ENCODE data around the gene RAB23.
A peak's percentile ranks its signal among the peaks of the same experiment; 100 is the strongest.

Gene RAB23

DNA sequence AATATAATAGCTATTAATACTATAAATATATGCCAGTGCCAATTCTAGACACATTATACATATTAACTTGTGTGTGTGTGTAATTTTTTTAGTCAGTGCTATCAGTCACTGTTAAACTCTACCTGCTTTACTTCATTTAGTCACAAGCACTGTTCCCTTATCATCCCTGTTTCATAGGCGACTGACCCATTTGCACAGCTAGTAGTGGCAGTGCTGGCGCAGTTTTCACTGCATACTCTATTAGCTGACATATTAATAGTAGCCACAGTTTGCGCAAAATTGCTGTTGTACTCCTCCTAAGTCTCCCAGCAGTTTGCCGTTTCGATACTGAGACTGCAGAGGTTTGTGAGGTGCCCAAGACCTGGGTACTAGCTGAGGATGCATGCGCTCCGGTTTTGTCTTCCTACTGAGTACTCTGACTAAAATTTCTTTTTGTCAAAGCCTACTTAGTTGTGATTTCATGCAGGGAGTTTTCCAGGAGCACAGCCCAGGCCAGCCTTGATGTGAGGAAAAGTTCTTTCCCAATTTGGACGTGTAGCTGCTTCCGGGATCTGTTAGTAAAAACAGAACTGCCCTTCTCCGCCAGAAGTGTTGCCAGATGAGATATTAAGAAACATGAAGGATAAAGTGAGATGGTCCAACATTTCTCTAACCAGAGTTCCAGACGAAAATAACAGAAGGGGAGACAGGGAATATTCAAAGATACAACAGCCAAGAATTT lies 44.4 kb downstream of the RAB23 start:
- DNase-seq: no peak

DNA sequence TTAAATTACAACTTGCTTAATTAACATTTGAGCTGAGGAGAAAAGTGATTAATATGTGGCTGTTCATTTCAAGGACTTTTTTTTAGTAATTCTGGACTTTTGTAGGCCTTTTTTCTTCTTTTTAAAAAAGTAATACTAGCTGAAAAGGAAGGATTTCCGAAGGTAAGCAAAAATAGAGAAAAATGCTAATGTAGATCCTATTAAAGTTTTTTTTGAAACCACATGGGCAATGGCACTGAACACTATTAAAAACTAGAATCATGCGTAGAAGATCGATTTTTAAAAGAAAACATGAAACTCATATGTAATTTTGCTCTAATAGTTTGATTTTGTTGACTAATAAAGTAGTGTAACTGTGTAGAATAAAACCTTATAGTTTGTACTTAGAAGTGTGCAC lies 47.6 kb downstream of the RAB23 start:
- no peak for DNase-seq

DNA sequence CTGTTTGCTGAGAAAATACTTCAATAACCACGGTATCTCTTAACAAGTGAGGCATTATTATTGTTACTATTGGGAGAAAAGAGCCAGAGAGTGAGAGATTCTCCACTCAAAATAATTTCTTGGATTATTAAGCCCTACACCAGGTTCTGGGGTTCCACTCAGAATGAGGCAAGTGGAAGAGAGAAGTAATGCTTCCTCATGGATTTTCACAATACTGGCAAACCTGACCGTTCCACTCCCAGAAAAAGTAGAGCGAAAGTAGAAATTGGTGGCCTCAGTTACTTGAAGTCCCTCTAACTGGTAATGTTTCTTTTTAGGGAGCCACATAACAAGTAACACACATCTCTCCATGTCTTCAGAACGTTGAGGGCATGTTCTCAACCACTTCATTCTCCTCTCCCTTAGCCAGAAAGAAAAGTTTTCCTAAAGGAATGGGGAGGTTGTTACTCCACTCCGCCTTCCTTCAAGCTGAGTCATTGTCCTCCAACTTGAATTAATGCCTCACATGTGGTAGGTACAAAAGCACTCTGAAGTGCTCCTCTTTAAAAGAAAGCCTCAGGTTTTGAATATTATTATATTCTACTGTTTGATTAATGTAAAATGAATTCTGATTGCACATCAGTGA lies 48.1 kb downstream of the RAB23 start:
- DNase-seq: peak; percentile 53

DNA sequence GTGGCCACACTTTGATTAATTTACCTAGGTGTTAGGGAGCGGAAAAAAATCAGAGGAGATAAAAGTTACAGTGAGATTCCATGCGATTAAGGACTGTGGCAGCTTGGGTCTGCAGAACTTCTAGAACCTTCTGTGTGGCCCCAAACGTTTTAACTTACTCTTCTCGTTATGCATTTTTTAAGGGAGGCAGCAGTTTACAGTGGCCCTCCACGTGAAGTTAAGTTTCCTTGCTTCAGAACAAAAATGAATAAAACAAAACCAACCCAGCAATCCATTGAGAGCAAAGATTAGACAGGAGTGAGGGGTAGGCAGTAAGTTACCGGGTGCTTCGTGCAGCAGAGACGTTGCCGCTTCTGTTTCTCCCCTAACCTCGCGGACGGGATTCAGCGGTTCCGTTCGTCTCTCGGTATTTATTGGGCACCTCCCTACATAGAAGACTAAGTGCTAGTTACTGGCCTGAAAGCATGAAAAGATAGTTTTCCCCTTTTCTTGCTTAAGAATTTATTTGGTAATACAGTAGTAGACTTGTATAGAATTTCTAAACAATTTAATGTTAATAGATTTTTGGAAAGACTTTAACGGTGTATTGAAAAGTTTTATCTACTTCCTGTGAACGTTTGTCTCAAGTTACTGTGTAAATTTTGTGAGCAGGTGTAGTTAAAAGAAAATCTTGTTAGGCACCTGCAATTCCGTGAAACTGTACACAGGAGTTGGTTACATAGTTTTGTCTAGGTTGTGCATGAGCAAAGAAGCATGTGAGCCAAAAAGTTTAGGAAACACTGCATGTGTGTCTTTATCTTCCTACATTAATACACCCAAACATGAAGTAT lies 48.8 kb downstream of the RAB23 start:
- peak; percentile 44 for DNase-seq

DNA sequence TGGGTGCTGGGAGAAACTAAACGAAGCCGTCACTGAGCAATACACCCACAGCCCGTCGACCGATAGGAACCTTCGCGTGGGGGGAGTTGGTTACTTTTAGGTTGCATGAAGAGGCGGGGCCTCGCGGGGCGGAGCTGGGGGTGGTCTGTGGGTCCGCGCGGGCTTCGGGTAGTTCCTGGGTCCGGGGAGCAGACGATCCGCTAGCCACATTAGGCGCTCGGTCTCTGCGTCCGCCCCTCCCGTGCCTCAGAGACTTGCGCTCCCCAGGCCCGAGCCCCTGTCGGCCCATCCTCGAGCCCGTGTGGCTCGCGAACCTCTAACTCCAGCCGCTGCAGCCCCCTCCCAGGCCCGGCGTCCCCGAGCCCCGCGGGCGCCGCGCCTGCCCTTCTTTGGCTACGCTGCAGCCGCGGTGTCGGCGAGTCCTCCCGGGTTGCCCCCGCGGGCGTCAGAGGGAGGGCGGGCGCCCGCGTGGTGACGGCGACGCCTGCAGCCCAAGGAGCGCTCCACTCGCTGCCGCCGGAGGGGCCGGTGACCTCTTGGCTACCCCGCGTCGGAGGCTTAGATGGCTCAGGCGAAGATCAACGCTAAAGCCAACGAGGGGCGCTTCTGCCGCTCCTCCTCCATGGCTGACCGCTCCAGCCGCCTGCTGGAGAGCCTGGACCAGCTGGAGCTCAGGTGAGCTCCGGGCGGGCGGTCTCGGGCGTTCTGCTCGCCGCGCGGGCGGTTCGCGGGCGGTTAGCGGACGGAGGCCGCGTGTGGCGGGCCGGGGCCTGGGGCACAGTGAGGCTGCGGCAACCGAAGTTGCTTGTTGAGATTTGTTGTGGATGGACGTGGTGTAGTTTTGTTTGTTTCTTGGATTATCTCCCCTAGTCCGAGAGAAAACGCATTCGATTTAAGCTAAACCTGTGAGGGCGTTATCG lies 49.7 kb downstream of the RAB23 start, which contains the start of gene BAG2:
Gene BAG2 (plus strand): TSS at position 191 of the 920 bp plus-strand sequence. CDS start 372 bp downstream, at position 563.
- peak; percentile 83 for DNase-seq

DNA sequence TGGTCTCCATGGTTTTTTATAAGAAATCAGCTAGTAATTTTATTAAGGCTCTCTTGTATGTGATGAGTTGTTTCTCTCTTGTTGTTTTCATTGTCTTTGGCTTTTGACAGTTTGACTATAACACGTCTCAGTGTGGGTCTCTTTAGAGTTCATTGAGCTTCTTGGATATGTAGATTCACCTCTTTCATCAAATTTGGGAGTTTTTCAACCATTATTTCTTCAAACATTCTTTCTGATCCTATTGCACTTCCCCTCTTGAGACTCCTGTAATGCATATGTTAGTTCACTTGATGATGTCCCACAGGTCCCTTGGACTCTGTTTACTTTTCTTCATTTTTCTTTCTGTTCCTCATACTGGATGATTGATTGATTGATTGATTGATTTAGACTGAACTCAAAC lies 57.0 kb downstream of the RAB23 start:
- DNase-seq: no peak

DNA sequence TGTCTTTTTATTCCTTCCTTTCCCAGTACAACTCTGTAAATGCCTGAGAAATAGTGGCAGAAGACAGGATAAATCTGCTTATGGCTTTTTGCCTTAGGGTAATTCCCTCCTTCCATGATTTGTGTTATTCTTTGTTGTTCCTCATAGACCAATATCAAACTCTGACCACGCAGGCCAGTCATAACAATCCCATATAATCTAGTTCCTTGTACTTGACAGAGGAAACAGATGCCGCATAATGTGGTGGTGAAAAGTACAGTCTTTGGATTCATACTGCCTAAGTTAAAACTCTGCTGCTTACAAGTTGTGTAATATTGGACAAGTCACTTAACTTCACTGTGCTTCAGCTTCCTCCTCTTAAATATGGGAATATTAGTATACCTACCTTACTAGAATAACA lies 58.2 kb downstream of the RAB23 start:
- DNase-seq: no peak

DNA sequence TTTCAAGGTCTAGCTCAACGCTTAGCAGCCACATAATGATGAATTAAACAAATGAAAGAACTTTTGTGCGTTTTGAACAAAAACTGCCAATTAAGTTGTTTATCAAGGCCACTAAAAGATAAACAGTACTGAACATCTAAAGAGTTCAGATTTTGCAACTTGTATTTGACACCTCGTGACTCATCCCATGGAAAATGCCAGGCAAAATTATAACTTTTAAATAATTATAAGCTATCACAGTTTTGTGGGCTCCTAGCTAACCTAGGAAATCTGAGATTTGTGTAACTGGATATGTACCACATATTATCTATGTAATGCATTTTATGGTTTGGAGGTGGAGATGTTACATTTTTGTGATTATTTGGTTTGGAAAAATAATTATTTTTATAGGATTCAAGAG lies 59.6 kb downstream of the RAB23 start:
- no peak for DNase-seq

DNA sequence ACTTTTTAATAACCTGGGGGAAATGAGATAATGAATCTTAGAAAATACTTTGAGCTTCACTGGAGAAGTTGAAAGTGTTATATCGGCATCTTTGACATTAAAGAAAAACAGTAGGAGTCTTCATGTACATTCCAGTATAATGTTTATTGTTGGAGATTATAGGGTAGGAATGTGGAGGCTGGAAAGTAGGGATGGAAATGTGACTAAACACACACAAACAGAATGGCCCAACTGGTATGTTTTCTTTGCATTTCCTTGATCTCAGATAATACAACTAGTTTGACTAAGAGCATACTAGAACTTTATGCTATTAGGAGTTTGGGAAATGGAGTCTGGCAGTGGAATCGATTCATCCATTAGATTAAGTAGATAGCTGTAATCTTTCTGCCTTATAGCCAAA lies 60.1 kb downstream of the RAB23 start:
- no peak for DNase-seq

DNA sequence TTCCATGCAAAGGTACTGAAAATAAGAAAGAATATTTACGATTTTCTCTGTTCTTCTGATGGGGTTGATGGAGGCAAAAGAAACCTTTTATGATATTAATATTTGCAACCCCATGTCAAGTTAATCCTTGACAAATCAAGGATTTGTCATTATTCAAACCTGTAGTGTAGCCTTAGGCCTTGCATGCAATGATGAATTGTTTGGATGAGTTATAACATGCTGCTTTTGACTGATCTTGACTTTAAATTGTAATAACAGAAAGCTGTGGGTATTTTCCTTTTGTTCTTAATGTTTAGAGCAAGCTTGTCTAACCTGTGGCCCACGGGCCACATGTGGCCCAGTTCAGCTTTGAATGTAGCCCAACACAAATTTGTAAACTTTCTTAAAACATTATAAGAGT lies 63.0 kb downstream of the RAB23 start:
- no peak for DNase-seq

DNA sequence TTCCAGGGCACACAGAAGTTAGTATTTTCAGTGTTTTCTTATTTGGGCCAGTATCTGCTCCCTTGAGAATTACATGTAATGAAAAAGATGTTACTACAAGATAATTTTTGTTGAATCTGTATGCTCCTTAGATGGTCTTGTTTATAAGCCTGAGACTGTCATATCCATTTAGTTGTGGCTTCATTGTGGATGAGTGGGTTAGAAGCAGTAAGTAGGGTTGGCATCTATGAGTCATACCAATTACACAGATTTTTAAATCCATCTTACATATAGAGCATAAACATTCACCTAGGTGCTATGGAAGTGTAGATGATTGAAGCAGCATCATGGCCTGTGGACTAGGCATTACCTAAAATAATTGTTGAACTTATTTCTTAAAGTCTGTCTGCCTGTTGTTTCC lies 63.4 kb downstream of the RAB23 start:
- DNase-seq: no peak

DNA sequence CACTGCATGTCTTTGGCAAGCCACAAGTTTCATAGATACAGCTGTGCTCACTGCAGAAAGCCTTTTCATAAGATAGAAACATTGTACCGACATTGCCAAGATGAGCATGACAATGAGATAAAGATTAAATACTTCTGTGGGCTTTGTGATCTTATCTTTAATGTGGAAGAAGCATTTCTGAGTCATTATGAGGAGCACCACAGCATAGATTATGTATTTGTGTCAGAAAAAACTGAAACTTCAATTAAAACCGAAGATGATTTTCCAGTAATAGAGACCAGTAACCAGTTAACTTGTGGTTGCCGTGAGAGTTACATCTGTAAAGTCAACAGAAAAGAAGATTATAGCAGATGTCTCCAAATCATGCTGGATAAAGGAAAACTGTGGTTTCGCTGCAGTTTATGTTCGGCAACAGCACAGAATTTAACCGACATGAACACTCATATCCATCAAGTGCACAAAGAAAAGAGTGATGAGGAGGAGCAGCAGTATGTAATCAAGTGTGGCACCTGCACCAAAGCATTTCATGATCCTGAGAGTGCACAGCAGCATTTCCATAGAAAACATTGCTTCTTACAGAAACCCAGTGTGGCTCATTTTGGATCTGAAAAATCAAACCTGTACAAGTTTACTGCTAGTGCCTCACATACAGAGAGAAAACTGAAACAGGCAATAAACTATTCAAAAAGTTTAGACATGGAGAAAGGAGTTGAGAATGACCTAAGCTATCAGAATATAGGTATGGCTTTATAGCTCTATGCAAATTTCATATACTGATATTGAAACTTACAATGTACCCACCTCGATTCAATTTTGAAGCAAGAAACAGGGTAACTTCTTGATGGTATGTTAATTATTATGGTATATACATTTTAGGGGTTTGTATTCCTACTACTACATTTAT lies 73.9 kb downstream of the RAB23 start:
- no peak for DNase-seq

DNA sequence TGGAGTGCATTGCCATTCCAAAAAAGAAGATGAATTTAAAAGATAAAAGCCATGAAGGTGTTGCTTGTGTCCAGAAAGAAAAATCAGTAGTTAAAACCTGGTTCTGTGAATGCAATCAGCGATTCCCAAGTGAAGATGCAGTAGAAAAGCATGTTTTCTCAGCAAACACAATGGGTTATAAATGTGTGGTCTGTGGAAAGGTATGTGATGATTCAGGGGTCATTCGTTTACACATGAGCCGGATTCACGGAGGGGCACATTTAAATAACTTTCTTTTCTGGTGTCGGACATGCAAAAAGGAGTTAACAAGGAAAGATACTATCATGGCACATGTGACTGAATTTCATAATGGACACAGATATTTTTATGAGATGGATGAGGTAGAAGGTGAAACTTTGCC lies 74.7 kb downstream of the RAB23 start:
- DNase-seq: peak; percentile 18

DNA sequence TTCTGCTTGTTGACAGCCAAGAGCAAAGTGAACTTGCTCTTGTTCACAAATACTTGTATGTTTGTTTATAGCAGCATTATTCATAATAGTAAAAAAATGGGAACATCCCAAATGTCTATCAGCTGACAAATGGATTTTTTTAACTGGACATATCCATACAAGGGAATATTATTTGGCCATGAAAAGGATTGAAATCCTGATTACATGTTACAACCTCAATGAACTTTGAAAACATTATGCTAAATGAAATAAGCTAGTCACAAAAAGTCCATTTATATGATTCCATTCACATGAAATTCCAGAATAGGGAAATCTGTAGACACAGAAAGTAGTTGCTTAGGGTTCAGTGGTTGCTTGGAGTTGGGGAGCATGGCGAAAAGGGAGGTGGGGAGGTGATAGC lies 78.4 kb downstream of the RAB23 start:
- DNase-seq: no peak

DNA sequence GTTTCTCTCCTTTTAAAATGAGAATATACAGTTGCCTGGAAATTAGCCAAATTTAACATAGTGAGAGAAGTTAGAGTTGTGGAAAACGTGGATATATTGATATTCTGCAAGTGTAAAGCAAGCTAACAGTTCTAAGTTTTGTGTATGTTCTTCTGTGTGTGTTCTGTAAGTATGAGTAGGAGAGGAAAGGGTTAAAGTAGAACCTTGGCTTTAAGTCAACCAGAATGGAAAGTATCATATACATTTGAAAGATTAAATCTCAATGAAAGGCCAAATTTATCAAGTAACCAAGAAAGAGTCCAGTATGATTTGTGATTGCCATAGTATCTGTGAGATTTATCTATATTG lies 80.0 kb downstream of the RAB23 start:
- no peak for DNase-seq

DNA sequence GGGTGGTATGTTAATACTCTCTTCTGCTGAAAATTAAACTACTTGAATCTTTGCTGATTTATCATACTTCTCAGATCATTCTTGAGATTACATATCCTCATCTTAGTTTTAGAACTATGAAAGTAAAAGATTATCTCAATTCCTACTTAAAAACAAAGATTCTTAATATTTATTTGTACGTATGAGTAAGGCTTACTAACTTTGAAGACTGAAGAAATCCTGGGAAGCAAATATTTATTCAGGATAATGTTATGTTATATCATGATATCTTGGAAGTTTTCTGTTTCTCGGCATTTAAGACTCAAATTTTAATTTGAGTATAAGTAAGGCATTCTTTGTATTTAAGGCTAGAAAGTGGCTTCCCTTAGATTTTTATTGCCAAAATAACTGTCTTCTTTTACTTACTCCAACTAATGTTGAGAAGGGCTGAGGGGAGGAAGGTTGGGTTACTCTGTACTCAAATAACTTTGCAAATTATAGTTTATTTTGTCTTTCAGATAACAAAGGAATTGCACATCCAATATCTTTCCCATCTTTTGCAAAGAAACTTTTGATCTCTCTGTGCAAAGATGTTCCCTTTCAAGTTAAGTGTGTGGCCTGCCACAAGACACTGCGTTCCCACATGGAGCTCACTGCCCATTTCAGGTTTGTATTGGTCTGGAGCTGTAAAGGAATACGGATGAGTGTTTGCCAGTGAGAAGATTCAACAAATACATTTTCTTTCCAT lies 80.5 kb downstream of the RAB23 start:
- DNase-seq: no peak

DNA sequence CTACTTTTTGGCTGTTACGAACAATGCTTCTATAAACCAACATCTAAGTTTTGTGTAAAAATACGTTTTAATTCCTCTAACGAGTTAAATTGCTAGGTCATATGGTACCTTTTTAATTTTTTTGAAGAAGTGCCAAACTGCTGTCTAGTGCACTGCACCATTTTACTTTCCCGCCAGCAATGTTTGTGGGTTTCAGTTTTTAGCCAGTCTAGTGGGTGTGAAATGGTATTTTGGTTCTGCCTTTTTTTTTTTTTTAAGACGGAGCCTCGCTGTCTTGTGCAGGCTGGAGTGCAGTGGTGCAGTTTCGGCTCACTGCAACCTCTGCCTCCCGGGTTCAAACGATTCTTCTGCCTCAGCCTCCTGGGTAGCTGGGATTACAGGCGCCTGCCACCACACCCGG lies 84.1 kb downstream of the RAB23 start:
- DNase-seq: no peak

DNA sequence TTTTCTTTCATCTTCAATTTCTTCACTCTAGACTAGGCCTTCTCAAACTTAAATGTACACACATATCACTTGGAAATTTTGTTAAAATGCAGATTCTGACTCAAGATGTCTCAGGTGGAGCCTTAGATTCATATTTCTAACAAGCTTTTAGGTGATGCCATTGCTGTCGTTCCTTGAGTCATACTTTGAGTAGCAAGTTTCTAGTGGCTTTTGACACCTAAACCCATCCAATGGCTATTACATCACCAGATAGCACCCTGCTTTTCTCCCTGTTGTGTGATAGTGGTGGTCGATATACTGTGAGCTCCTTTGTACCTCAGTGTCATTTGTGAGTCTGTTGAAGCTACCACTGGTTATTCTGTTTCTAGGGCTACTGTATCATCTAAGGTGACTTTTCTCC lies 84.8 kb downstream of the RAB23 start:
- no peak for DNase-seq

All from kidney glomerular epithelial cell (primary cell).